ENCODE measurements around the gene FAM118A.

DNA sequence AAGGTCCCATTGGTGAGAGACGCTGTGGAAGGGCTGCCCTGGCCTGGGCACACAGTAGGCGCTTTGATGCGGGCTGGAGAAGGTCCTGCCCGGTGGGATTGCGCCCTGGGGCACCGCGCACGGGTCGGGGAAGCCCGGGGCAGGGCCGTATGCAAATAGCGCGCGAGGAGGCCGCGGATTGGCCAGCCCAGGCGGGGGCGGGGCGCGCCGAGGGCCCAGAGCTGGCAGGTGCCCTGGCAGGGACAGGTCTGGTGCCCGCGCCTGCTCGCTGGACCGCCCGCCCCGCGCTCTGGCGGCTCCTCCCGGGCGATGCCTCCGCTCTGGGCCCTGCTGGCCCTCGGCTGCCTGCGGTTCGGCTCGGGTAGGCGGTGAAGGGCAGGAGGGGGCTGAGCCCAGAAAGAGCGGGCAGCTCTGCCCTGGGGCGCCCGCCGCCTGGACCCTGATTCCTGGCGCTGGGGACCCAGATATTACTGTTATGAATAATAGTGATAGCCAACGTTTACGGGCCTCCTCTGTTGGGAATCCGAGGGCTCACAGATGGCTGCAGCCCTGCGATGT, 24.9 kb upstream of the FAM118A start, which contains the start of gene UPK3A:
- TF ChIP-seq POLR2A (IDR thresholded peaks at IDR 0.05), result no peak
- TF ChIP-seq, protein P1, sequence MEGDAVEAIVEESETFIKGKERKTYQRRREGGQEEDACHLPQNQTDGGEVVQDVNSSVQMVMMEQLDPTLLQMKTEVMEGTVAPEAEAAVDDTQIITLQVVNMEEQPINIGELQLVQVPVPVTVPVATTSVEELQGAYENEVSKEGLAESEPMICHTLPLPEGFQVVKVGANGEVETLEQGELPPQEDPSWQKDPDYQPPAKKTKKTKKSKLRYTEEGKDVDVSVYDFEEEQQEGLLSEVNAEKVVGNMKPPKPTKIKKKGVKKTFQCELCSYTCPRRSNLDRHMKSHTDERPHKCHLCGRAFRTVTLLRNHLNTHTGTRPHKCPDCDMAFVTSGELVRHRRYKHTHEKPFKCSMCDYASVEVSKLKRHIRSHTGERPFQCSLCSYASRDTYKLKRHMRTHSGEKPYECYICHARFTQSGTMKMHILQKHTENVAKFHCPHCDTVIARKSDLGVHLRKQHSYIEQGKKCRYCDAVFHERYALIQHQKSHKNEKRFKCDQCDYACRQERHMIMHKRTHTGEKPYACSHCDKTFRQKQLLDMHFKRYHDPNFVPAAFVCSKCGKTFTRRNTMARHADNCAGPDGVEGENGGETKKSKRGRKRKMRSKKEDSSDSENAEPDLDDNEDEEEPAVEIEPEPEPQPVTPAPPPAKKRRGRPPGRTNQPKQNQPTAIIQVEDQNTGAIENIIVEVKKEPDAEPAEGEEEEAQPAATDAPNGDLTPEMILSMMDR (IDR thresholded peaks at IDR 0.05), result no peak
- TF ChIP-seq EP300 (IDR thresholded peaks at IDR 0.05), result no peak
